Kidney (tissue), 14 donors: ENCODE measurements around the gene GPR84. TPM values are rescaled to one million over a fixed set of nuclear protein-coding genes. Genes with fewer than 3 reads are reported as not detected.

Experiments used
- DNase-seq, 5 donors: peaks; one replicate each; pipeline ENCODE4 v3.0.0-alpha.2; 2013 to 2020
- FAIRE-seq: peaks from 2 replicates; lab custom pipeline; 2012; peaks lifted over from hg19 to GRCh38; lab: Jason Lieb, UNC
- H3K27ac ChIP-seq, 2 donors: one replicate each; pipeline ENCODE4 v1.7.0; 2013; ENCODE audit warnings: low read depth in 2 of 2, low read length in 2 of 2, inconsistent platforms in 1 of 2
- H3K27me3 ChIP-seq: one replicate; pipeline ENCODE4 v1.7.1; 2013; ENCODE audit warnings: low read length, inconsistent platforms; ENCODE audit not compliant: control insufficient read depth, insufficient read depth
- H3K36me3 ChIP-seq, 3 donors: one replicate each; pipeline versions ENCODE4 v1.7.0 to v1.7.1; 2013; ENCODE audit warnings: low read length in 3 of 3, control low read depth in 1 of 3, inconsistent platforms in 1 of 3; ENCODE audit not compliant: insufficient read depth in 3 of 3, control insufficient read depth in 2 of 3
- H3K4me1 ChIP-seq, 3 donors: one replicate each; pipeline versions ENCODE4 v1.7.0 to v1.7.1; 2013; ENCODE audit warnings: low read length in 3 of 3, inconsistent platforms in 1 of 3, low read depth in 1 of 3; ENCODE audit not compliant: control insufficient read depth in 2 of 3, insufficient read depth in 2 of 3
- H3K4me3 ChIP-seq, 3 donors: one replicate each; pipeline versions ENCODE4 v1.7.0 to v1.8.1; 2013; ENCODE audit warnings: low read length in 3 of 3, control low read depth in 1 of 3, inconsistent platforms in 1 of 3
- H3K9ac ChIP-seq, 3 donors: one replicate each; pipeline versions ENCODE4 v1.7.0 to v1.7.1; 2013; ENCODE audit warnings: low read length in 3 of 3, control low read depth in 1 of 3, inconsistent platforms in 1 of 3
- H3K9me3 ChIP-seq, 3 donors: one replicate each; pipeline versions ENCODE4 v1.7.0 to v1.7.1; 2013; ENCODE audit warnings: low read length in 3 of 3, control low read depth in 1 of 3, inconsistent platforms in 1 of 3; ENCODE audit not compliant: control insufficient read depth in 2 of 3, insufficient read depth in 1 of 3
- CTCF ChIP-seq: IDR thresholded peaks from 3 replicates; pipeline ENCODE4 v1.5.1; 2012; ENCODE audit warnings: mild to moderate bottlenecking, moderate library complexity, borderline replicate concordance; ENCODE audit not compliant: insufficient read depth; ENCODE audit errors: extremely low read depth
- intact Hi-C: fragments of 100-400 bp; cut with DNase I; formaldehyde crosslinking; loops from one replicate; pipeline ENCODE4 v1.11.1; 2022
- polyA plus RNA-seq: library from polyadenylated mRNA; stranded (reverse); fragments of 350-450 nt; fragmentation: Illumina TruSeq; extraction: RNeasy Lipid Tissue Mini Kit (QIAGEN cat#74804); gene quantifications from one replicate; pipeline ENCODE4 v1.2.3, GENCODE V29; 2014; ENCODE audit warnings: low read depth, low replicate concordance; ENCODE audit not compliant: insufficient read depth
- total RNA-seq: library from RNA; stranded (reverse); fragmentation: NEBNext Ultra II Directional; extraction: Animal tissue kit (Norgen Biotek cat#: 25700); gene quantifications from one replicate; pipeline ENCODE4 v1.2.1, GENCODE V29; 2021
- donor health status: control.
- donor health status: control.
- donor health status: control.
- donor health status: control.
- donor health status: control.
- donor health status: DM: yes; HTN: yes; CAD: no.
- donor health status: Normal renal cell carcinoma (clear cell type).

Gene GPR84
- total and polyA plus RNA-seq, 2 donors from 2014 or later: 1.7 TPM; not detected in 1

GRCh38 chr12:54398218-54398617 lies 33.9 kb upstream of the GPR84 start:
- Histone ChIP-seq H3K4me3 (no peak overlapping the region), H3K27ac (no peak overlapping the region), H3K9ac (no peak overlapping the region), H3K9me3 (no peaks in the 10 kb centered on the region), H3K27me3 (no peaks in the 10 kb centered on the region), H3K4me1 (no peaks in the 10 kb centered on the region), H3K36me3 (peaks cover 0 to 3% (median 2%) of the 10 kb centered on the region in 3 donors)
- TF ChIP-seq CTCF: no peak
- FAIRE-seq (no peak), DNase-seq (no peak)
- intact Hi-C loops: no loop called here

- no peak overlapping the region for H3K4me3 ChIP-seq
- H3K36me3 ChIP-seq: peaks cover 0 to 3% (median 2%) of the 10 kb centered on the region in 3 donors
- DNase-seq (no peak), FAIRE-seq (no peak)
- no peaks in the 10 kb centered on the region for H3K27me3 ChIP-seq
- H3K9ac ChIP-seq: no peak overlapping the region
- H3K27ac ChIP-seq: no peak overlapping the region
- no peak for TF ChIP-seq CTCF
- no peaks in the 10 kb centered on the region for H3K9me3 ChIP-seq
- no peaks in the 10 kb centered on the region for H3K4me1 ChIP-seq
- intact Hi-C loops: no loop called here
Measured at GRCh38 chr12:54397157-54397556, 32.9 kb upstream of the GPR84 start.

- peaks cover 0 to 4% (median 0%) of the 10 kb centered on the region in 3 donors for H3K4me1 ChIP-seq
- H3K27me3 ChIP-seq: no peaks in the 10 kb centered on the region
- no peaks in the 10 kb centered on the region for H3K9me3 ChIP-seq
- H3K4me3 ChIP-seq: no peak overlapping the region
- DNase-seq (peak in 1 of 5 donors; percentile 22), FAIRE-seq (no peak)
- H3K27ac ChIP-seq: no peak overlapping the region
- peaks cover 0 to 3% (median 2%) of the 10 kb centered on the region in 3 donors for H3K36me3 ChIP-seq
- intact Hi-C loops: no loop called here
- H3K9ac ChIP-seq: no peak overlapping the region
- TF ChIP-seq CTCF: no peak
Measured at GRCh38 chr12:54395545-54395944, 31.3 kb upstream of the GPR84 start.

GRCh38 chr12:54394986-54395385 lies 30.7 kb upstream of the GPR84 start:
- TF ChIP-seq CTCF: no peak
- intact Hi-C loops: no loop called here
- H3K36me3 ChIP-seq: peaks cover 0 to 3% (median 2%) of the 10 kb centered on the region in 3 donors

More at GRCh38 chr12:54394986-54395385, 30.7 kb upstream of the GPR84 start:
- no peak overlapping the region for H3K4me3 ChIP-seq
- H3K4me1 ChIP-seq: peaks cover 0 to 4% (median 0%) of the 10 kb centered on the region in 3 donors
- no peak overlapping the region for H3K9ac ChIP-seq
- H3K27me3 ChIP-seq: no peaks in the 10 kb centered on the region
- no peak for DNase-seq
- no peak for FAIRE-seq
- H3K9me3 ChIP-seq: no peaks in the 10 kb centered on the region
- no peak overlapping the region for H3K27ac ChIP-seq
